HUES6 (cell line): Measurements from ENCODE around the gene NFIL3.
"Not testable (repeated sequence)": the region's sequence is repeated elsewhere in the genome, so short reads cannot be mapped to it uniquely, and the experiment has no call there.

Experiments used
- H3K27ac ChIP-seq: 2 replicates; pipeline ENCODE4 v1.7.0; 2013; ENCODE audit warnings: low read depth, mild to moderate bottlenecking, low read length, inconsistent platforms
- H3K27me3 ChIP-seq: 2 replicates; pipeline ENCODE4 v1.6.1; 2013; ENCODE audit warnings: low read length; ENCODE audit not compliant: control insufficient read depth, insufficient read depth
- H3K36me3 ChIP-seq: 2 replicates; pipeline ENCODE4 v1.6.1; 2013; ENCODE audit warnings: low read length; ENCODE audit not compliant: control insufficient read depth, insufficient read depth
- H3K4me1 ChIP-seq: 2 replicates; pipeline ENCODE4 v1.6.1; 2013; ENCODE audit warnings: low read length; ENCODE audit not compliant: control insufficient read depth, insufficient read depth
- H3K4me3 ChIP-seq: 2 replicates; pipeline ENCODE4 v1.5.1; 2013; ENCODE audit warnings: low read depth, low read length
- H3K9ac ChIP-seq: one replicate; pipeline ENCODE4 v1.6.1; 2013; ENCODE audit warnings: mild to moderate bottlenecking, low read length
- H3K9me3 ChIP-seq: 2 replicates; pipeline ENCODE4 v1.6.1; 2013; ENCODE audit warnings: low read depth, low read length; ENCODE audit not compliant: control insufficient read depth, insufficient read depth

NFIL3 gene

DNA sequence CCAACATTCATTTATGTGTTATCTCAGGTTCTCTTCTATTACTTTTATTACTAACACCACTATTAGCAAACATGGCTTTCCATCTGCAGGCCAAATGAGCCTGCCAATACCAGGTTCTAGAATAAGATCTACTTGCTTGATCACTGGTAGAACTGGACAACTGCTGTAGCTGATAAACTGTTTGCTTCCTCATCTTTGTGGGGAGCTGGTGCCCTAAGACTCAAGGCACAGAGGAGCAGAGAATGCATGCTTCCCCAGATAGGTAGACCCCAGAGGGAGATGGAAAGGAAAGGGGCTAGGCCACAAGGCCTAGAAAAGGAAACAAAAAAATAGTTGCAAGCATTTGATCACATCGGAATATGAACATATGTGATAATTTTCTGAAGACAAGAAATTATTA, 31.2 kb downstream of the NFIL3 start:
- H3K9me3 ChIP-seq, result no peaks in the 10 kb centered on the region
- no peak overlapping the region for H3K27ac ChIP-seq
- H3K36me3 ChIP-seq, result no peaks in the 10 kb centered on the region
- no peak overlapping the region for H3K9ac ChIP-seq
- H3K27me3 ChIP-seq, result no peaks in the 10 kb centered on the region
- no peak overlapping the region for H3K4me3 ChIP-seq
- no peaks in the 10 kb centered on the region for H3K4me1 ChIP-seq

DNA sequence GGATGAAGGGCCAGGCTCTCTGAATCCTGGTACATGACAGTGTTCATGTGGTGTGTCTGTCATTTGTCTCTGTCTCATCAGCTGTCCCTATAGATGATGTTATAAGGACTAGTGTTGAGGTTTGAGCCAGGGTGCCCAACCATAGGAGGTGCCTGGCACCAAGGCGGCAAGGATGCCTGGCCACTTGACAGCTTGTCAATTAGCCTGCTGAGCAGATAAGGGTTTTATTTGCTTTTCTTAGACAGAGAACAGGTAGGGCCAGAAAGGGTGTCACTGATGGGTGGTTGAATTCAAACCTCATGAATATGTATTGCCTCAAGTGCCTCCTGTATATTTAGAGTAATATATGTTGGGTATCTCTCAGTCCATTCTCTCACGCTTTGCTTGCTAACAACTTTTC, 31.8 kb downstream of the NFIL3 start:
- Histone ChIP-seq H3K4me3 (no peak overlapping the region), H3K9me3 (no peaks in the 10 kb centered on the region), H3K27me3 (no peaks in the 10 kb centered on the region), H3K27ac (no peak overlapping the region), H3K36me3 (no peaks in the 10 kb centered on the region), H3K4me1 (no peaks in the 10 kb centered on the region), H3K9ac (no peak overlapping the region)

DNA sequence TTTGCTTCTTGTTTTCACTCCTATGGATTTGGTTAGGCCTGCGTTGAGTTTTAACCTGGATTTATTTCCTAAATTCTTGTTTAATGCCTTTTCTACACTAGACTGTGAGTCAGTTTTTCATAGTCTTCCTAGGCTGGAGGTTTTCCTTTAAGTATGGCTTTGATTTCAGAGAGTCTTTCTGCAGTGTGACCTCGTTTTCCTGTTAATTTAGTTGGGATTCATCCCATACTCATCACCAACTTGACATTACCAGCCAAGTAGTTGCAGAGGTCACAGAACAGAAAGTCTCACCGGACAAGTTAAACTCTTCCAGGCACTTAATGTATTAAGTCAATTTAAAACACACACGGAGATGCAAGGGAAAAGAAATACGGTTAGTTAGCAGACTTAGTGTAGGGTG, 32.2 kb downstream of the NFIL3 start:
- H3K27me3 ChIP-seq, result no peaks in the 10 kb centered on the region
- H3K9me3 ChIP-seq, result no peaks in the 10 kb centered on the region
- H3K9ac ChIP-seq, result no peak overlapping the region
- H3K4me3 ChIP-seq, result no peak overlapping the region
- H3K4me1 ChIP-seq, result no peaks in the 10 kb centered on the region
- no peaks in the 10 kb centered on the region for H3K36me3 ChIP-seq
- H3K27ac ChIP-seq, result no peak overlapping the region

DNA sequence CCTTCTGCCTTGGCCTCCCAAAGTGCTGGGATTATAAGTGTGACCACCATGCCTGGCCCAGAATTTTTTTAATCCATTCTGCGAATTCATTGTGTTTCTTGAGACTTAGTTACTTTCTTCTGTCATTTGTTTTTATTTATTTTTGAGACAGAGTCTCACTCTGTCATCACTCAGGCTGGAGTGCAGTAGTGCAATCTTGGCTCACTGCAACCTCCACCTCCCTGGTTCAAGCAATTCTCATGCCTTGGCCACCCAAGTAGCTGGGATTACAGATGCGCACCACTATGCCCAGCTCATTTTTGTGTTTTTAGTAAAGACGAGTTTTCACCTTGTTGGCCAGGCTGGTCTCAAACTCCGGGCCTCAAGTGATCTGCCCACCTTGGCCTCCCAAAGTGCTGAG, 33.9 kb downstream of the NFIL3 start:
- not testable (repeated sequence) for H3K27me3 ChIP-seq, H3K9me3 ChIP-seq, H3K27ac ChIP-seq, H3K36me3 ChIP-seq, H3K4me1 ChIP-seq, H3K4me3 ChIP-seq, H3K9ac ChIP-seq

DNA sequence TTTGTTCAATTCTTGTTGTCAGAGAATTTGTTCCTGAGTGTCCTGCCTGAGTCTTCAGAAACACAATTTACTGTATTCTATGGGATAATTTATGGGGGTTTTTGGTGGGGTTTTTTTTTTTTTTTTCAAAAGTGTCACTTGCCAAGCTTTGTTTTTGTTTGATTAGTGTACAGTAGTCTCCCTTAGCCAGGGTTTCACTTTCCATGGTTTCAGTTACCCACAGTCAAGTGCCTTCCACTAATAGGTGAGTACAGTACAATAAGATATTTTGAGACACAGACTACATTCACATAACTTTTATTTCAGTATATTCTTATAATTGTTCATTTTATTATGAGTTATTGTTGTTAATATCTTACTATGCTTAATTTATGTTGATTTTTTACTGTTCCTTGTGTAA, 36.9 kb downstream of the NFIL3 start:
- Histone ChIP-seq H3K27me3 (no peaks in the 10 kb centered on the region), H3K36me3 (no peaks in the 10 kb centered on the region), H3K9ac (no peak overlapping the region), H3K27ac (no peak overlapping the region), H3K9me3 (peaks cover 3% of the 10 kb centered on the region; the same call in 1 of the 2 replicates), H3K4me1 (no peaks in the 10 kb centered on the region), H3K4me3 (no peak overlapping the region)

DNA sequence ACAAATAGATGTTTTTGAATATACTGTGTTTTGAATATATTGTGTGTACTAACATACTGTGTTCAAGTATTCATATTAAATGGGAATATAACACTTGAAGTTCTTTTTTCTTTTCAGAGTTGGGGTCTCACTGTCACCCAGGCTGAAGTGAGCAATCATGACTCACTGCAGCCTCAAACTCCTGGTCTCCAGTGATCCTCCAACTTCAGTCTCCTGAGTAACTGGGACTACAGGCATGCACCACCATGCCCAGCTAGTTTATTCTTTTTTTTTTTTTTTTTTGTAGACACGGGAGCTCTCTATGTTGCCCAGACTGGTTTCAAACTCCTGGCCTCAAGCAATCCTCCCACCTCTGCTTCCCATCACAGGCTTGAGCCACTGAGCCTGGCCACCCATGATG, 38.7 kb downstream of the NFIL3 start:
- Histone ChIP-seq H3K9ac (no peak overlapping the region), H3K4me3 (no peak overlapping the region), H3K36me3 (no peaks in the 10 kb centered on the region), H3K27me3 (no peaks in the 10 kb centered on the region), H3K4me1 (no peaks in the 10 kb centered on the region), H3K27ac (no peak overlapping the region), H3K9me3 (peaks cover 3% of the 10 kb centered on the region; the same call in 1 of the 2 replicates)

DNA sequence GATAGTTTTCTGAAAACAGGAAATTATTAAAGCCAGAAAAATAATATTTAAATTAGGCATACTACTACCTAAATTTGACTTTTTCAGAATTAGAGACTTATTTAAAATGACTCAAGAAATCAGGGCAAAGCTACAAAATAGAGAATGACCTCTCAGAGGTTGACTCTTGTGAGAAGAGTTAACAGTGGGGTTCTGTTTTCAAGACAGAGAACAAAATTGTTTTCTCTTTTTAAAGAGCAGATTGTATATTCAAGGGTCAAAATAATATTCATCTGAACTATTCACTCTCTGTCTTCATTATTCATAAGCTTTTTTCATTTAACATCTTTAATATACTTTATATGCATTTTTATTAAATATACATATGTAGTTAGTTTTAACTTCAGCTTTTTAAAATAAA, 40.1 kb downstream of the NFIL3 start:
- no peak overlapping the region for H3K9ac ChIP-seq

DNA sequence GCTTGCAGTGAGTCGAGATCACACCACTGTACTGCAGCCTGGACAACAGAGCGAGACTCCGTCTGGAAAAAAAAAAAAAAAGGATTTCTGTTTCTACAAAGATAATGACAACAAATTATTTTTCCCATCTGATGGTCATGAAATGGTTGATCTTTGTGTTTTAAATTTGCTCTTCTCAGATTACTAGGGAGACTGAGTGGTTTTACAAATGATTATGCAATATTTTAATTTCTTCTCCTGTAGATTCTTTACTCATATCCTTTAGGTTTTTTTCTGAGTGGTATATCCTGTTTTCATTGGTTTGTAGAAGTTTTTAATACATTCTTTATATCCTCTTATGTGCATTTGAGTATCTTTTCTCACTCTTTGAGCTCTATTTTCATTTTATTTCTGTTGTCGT, 41.3 kb downstream of the NFIL3 start:
- H3K36me3 ChIP-seq, result no peaks in the 10 kb centered on the region
- no peaks in the 10 kb centered on the region for H3K27me3 ChIP-seq
- H3K9me3 ChIP-seq, result peaks cover 11% of the 10 kb centered on the region
- H3K27ac ChIP-seq, result no peak overlapping the region
- H3K9ac ChIP-seq, result no peak overlapping the region
- no peaks in the 10 kb centered on the region for H3K4me1 ChIP-seq
- no peak overlapping the region for H3K4me3 ChIP-seq

More for the DNA sequence above, 40.1 kb downstream of the NFIL3 start:
- no peaks in the 10 kb centered on the region for H3K27me3 ChIP-seq
- no peaks in the 10 kb centered on the region for H3K4me1 ChIP-seq
- H3K4me3 ChIP-seq, result no peak overlapping the region
- peaks cover 3% of the 10 kb centered on the region; the same call in 1 of the 2 replicates for H3K9me3 ChIP-seq
- H3K27ac ChIP-seq, result no peak overlapping the region
- H3K36me3 ChIP-seq, result no peaks in the 10 kb centered on the region

DNA sequence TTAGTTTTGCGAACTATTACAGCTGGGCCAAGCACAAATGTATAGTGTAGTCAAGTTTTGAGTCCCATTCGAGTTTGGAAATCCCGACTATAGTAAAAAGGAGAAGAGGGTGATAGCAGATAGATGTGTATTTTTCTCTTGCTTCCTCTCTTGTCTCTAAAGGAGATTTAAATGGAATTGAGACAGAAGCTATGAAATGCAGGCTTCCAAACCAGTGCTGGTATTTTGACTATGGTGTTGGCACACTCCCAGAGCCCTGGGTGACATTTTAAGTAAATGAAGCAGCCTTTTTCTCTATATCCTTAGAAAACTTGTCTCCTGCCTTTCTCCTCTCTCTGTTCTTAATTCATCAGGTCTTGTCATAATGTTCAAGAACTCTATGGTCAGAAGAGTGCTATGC, 44.2 kb downstream of the NFIL3 start:
- no peak overlapping the region for H3K4me3 ChIP-seq
- H3K27me3 ChIP-seq, result no peaks in the 10 kb centered on the region
- H3K9me3 ChIP-seq, result peaks cover 8% of the 10 kb centered on the region; the same call in 1 of the 2 replicates
- no peak overlapping the region for H3K9ac ChIP-seq
- no peaks in the 10 kb centered on the region for H3K36me3 ChIP-seq
- H3K27ac ChIP-seq, result no peak overlapping the region
- H3K4me1 ChIP-seq, result no peaks in the 10 kb centered on the region

DNA sequence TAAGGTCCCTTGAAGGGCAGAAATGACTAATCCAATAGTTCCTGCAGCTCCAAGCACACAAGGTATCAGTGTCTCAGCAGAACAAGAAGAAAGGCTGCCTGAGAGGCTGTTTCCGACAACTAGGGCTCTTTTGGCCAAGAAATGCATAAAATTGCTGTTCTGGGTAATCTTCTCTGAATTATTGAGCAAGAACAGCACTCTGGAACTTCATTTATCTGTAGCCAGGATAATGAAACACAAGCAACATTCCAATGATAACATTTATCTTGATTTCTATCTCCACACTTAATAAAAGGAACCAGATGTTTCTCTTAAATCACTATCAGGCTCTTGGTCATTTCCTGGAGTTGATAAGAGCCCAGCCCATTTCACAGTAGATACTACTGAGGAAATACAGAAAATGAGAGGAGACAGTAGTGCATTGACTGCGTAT, 44.9 kb downstream of the NFIL3 start:
- no peak overlapping the region for H3K4me3 ChIP-seq

DNA sequence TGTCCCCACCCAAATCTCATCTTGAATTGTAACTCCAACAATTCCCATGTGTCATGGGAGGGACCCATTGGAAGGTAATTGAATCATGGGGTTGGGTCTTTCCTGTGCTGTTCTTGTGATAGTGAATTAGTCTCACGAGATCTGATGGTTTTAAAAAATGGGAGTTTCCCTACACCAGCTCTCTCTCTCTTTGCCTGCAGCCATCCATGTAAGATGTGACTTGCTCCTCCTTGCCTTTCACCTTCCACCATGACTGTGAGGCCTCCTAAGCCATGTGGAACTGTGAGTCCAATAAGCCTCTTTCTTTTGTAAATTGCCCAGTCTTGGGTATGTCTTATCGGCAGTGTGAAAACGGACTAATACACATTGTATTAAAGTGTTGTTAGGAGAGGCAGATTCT, 45.6 kb downstream of the NFIL3 start:
- H3K36me3 ChIP-seq, H3K4me3 ChIP-seq, H3K9me3 ChIP-seq, H3K4me1 ChIP-seq, H3K9ac ChIP-seq, H3K27ac ChIP-seq, H3K27me3 ChIP-seq: not testable (repeated sequence)

More for the DNA sequence above, 44.9 kb downstream of the NFIL3 start:
- H3K36me3 ChIP-seq, result no peaks in the 10 kb centered on the region
- H3K27me3 ChIP-seq, result no peaks in the 10 kb centered on the region
- no peak overlapping the region for H3K9ac ChIP-seq
- peaks cover 8% of the 10 kb centered on the region; the same call in 1 of the 2 replicates for H3K9me3 ChIP-seq
- H3K27ac ChIP-seq, result no peak overlapping the region
- H3K4me1 ChIP-seq, result no peaks in the 10 kb centered on the region

DNA sequence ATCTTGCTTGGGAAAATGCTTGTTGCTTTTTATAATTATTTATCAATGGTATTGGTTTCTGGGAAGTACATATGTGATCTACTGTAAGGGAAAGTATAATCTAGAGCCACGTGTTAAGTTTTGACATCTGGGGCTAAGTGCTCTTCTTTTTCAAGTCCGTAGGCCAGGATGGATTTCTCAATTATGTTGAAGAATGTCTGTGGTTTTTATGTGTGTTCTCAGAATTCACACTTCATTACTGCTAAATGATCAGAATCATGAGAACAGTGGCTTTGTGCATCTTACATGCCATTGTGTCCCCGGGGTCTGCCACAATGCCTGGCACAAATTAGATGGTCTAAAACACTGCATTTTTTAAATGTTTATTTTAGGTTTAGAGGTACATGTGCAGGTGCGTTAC, 47.4 kb downstream of the NFIL3 start:
- Histone ChIP-seq H3K27ac (no peak overlapping the region), H3K27me3 (no peaks in the 10 kb centered on the region), H3K36me3 (no peaks in the 10 kb centered on the region), H3K4me1 (no peaks in the 10 kb centered on the region), H3K4me3 (no peak overlapping the region), H3K9me3 (peaks cover 8% of the 10 kb centered on the region; the same call in 1 of the 2 replicates), H3K9ac (no peak overlapping the region)
